ENCODE data around the gene TP63. TPM values are rescaled to one million over a fixed set of nuclear protein-coding genes. Genes with fewer than 3 reads are reported as not detected.

Gene TP63
- polyA plus RNA-seq, 3 donors, result not detected

- WGBS (ENCODE audit: insufficient coverage), result no CpG with 5 or more reads among the region's 2 CpGs
- no peaks in the 10 kb centered on the region for H3K4me1 ChIP-seq (ENCODE audit: control insufficient read depth in 1 of 2, insufficient read depth in 2 of 2, low read length in 2 of 2)
- H3K27me3 Mint-ChIP-seq (ENCODE audit: low read depth in 3 of 3), result no peaks in the 10 kb centered on the region
- no peak for TF ChIP-seq CTCF (IDR thresholded peaks at IDR 0.05)
- no peaks in the 10 kb centered on the region for H3K4me1 Mint-ChIP-seq
- H4K20me1 ChIP-seq (ENCODE audit: insufficient read depth, low read length), result no peaks in the 10 kb centered on the region
- intact Hi-C loops (cut with micrococcal nuclease), result no loop called here
- no peaks in the 10 kb centered on the region for H3K36me3 Mint-ChIP-seq
- no peaks in the 10 kb centered on the region for H3K27me3 ChIP-seq (ENCODE audit: control insufficient read depth in 2 of 2, insufficient read depth in 2 of 2, low read length in 2 of 2)
- H3K4me2 ChIP-seq (replicated peaks; ENCODE audit: extremely low read depth, low read length, poor library complexity, severe bottlenecking), result no peak overlapping the region
- no peaks in the 10 kb centered on the region for H3K79me2 ChIP-seq (ENCODE audit: insufficient read depth, low read length)
- H3K9me3 Mint-ChIP-seq, result peaks cover 0 to 11% (median 3%) of the 10 kb centered on the region in 7 donors
- H3K36me3 ChIP-seq (replicated peaks in 1 of 2; ENCODE audit: control insufficient read depth in 1 of 2, insufficient read depth in 2 of 2, low read length in 2 of 2), result no peaks in the 10 kb centered on the region
- H3K9ac ChIP-seq (ENCODE audit: insufficient read depth, low read length, poor library complexity, severe bottlenecking), result no peak overlapping the region
- no peak for DNase-seq
- no peak overlapping the region for H3K27ac Mint-ChIP-seq
- no peak overlapping the region for H3K4me3 Mint-ChIP-seq
- no peak overlapping the region for H3K27ac ChIP-seq (ENCODE audit: low read depth in 1 of 2, low read length in 2 of 2)
- no peak overlapping the region for H2AFZ ChIP-seq (ENCODE audit: insufficient read depth, low read depth, low read length, poor library complexity, severe bottlenecking)
- no peak overlapping the region for H3K4me3 ChIP-seq (replicated peaks in 1 of 3; ENCODE audit: low read depth in 2 of 3, low read length in 3 of 3)
- H3K9me3 ChIP-seq (replicated peaks in 1 of 2; ENCODE audit: control insufficient read depth in 1 of 2, insufficient read depth in 1 of 2, low read length in 2 of 2), result no peaks in the 10 kb centered on the region
Observed at GRCh38 chr3:189737071-189737470, 105.9 kb downstream of the TP63 start.

- Histone ChIP-seq H3K4me1 (ENCODE audit: control insufficient read depth in 1 of 2, insufficient read depth in 2 of 2, low read length in 2 of 2) (no peaks in the 10 kb centered on the region), H4K20me1 (ENCODE audit: insufficient read depth, low read length) (no peaks in the 10 kb centered on the region), H2AFZ (ENCODE audit: insufficient read depth, low read depth, low read length, poor library complexity, severe bottlenecking) (no peak overlapping the region), H3K79me2 (ENCODE audit: insufficient read depth, low read length) (no peaks in the 10 kb centered on the region), H3K4me3 (replicated peaks in 1 of 3; ENCODE audit: low read depth in 2 of 3, low read length in 3 of 3) (no peak overlapping the region), H3K9ac (ENCODE audit: insufficient read depth, low read length, poor library complexity, severe bottlenecking) (no peak overlapping the region), H3K27ac (ENCODE audit: low read depth in 1 of 2, low read length in 2 of 2) (no peak overlapping the region), H3K4me2 (replicated peaks; ENCODE audit: extremely low read depth, low read length, poor library complexity, severe bottlenecking) (no peak overlapping the region), H3K27me3 (ENCODE audit: control insufficient read depth in 2 of 2, insufficient read depth in 2 of 2, low read length in 2 of 2) (no peaks in the 10 kb centered on the region), H3K36me3 (replicated peaks in 1 of 2; ENCODE audit: control insufficient read depth in 1 of 2, insufficient read depth in 2 of 2, low read length in 2 of 2) (no peaks in the 10 kb centered on the region), H3K9me3 (replicated peaks in 1 of 2; ENCODE audit: control insufficient read depth in 1 of 2, insufficient read depth in 1 of 2, low read length in 2 of 2) (no peaks in the 10 kb centered on the region)
- no CpG with 5 or more reads among the region's 2 CpGs for WGBS (ENCODE audit: insufficient coverage)
- Mint-ChIP-seq H3K4me3 (no peak overlapping the region), H3K36me3 (no peaks in the 10 kb centered on the region), H3K27ac (no peak overlapping the region), H3K4me1 (no peaks in the 10 kb centered on the region), H3K27me3 (ENCODE audit: low read depth in 3 of 3) (no peaks in the 10 kb centered on the region), H3K9me3 (peaks cover 0 to 13% (median 3%) of the 10 kb centered on the region in 7 donors)
- intact Hi-C loops (cut with micrococcal nuclease), result no loop called here
- TF ChIP-seq CTCF (IDR thresholded peaks at IDR 0.05), result no peak
- no peak for DNase-seq
Observed at GRCh38 chr3:189737619-189738018, 106.4 kb downstream of the TP63 start.

Measured in CD14-positive monocyte (primary cell).